ENCODE results near the gene TNRC6C.

DNA sequence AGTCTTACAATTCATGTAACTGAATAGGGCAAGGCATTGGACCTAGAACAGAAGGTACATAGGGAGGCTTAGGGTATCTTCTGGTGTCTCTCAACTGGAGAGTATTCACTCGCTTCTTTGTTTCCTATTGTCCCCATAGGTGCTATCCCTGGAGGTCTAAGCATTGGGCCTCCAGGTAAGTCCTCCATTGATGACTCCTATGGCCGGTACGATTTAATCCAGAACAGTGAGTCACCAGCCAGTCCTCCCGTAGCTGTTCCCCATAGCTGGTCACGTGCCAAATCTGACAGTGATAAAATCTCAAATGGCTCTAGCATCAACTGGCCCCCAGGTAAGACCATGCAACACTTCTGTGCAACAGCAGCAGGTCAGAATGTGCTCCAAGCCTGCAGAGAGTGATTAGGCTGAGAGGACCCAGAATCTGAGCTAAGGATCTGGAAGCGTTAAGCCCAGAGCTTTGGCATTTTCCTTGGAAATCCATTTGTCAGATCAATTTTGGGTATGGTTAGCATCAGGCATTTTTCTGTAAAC, 134.4 kb downstream of the TNRC6C start:
- TF ChIP-seq, protein P1, sequence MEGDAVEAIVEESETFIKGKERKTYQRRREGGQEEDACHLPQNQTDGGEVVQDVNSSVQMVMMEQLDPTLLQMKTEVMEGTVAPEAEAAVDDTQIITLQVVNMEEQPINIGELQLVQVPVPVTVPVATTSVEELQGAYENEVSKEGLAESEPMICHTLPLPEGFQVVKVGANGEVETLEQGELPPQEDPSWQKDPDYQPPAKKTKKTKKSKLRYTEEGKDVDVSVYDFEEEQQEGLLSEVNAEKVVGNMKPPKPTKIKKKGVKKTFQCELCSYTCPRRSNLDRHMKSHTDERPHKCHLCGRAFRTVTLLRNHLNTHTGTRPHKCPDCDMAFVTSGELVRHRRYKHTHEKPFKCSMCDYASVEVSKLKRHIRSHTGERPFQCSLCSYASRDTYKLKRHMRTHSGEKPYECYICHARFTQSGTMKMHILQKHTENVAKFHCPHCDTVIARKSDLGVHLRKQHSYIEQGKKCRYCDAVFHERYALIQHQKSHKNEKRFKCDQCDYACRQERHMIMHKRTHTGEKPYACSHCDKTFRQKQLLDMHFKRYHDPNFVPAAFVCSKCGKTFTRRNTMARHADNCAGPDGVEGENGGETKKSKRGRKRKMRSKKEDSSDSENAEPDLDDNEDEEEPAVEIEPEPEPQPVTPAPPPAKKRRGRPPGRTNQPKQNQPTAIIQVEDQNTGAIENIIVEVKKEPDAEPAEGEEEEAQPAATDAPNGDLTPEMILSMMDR (IDR thresholded peaks at IDR 0.05; ENCODE audit: borderline replicate concordance, extremely low read depth, low read length, poor library complexity, severe bottlenecking), result no peak
- TF ChIP-seq EZH2 (IDR thresholded peaks at IDR 0.05; ENCODE audit: borderline replicate concordance, low read depth, low read length, severe bottlenecking), result no peak
